ENCODE results near the gene ASF1B.

DNA sequence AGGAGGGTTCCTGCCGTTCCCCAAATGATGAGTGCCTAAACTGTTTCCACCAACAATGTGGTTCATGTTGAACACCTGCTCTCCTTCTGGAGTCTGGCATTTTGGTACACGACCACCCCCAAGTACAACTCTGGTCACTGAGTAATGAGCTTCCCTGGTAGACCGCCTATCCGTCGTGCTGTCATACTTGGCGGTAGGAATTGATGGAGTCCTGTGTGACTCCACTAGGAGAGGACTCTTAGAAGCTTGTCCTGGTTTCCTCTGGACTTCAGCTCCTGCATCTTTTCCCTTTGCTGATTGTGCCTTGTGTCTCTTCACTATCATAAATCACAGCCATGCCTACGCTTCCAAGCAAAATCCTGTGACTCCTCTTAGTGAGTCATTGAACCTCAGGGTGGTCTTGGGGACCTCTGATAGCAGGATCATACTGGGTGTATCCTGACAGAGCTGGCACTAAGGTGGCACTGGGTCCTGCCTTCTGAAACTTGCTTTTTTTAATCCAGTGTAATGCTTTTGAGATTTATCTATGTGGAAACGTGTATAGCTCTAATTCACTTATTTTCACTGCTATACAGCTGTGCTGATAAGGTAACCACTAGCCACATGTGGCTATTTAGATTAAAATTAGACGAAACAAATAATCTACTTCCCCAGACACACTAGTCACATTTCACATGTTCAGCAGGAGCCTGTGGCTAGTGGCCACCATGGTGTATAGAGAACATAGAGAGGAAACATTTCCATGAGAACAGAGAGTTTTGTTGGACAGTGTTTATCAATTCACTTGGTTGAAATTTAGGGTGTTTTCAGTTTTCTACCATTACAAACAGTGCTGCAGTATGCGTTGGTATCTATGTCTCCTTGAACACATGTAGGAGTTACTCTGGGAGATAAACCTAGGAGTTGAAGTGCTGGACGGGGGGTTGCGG, 6.1 kb upstream of the ASF1B start:
- TF ChIP-seq, protein P1, sequence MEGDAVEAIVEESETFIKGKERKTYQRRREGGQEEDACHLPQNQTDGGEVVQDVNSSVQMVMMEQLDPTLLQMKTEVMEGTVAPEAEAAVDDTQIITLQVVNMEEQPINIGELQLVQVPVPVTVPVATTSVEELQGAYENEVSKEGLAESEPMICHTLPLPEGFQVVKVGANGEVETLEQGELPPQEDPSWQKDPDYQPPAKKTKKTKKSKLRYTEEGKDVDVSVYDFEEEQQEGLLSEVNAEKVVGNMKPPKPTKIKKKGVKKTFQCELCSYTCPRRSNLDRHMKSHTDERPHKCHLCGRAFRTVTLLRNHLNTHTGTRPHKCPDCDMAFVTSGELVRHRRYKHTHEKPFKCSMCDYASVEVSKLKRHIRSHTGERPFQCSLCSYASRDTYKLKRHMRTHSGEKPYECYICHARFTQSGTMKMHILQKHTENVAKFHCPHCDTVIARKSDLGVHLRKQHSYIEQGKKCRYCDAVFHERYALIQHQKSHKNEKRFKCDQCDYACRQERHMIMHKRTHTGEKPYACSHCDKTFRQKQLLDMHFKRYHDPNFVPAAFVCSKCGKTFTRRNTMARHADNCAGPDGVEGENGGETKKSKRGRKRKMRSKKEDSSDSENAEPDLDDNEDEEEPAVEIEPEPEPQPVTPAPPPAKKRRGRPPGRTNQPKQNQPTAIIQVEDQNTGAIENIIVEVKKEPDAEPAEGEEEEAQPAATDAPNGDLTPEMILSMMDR (IDR thresholded peaks at IDR 0.05): no peak
- no peak for TF ChIP-seq EZH2 (IDR thresholded peaks at IDR 0.05)
